NK-92 (cell line): Measurements from ENCODE around the gene GZMB.
"Not testable (repeated sequence)": the region's sequence is repeated elsewhere in the genome, so short reads cannot be mapped to it uniquely, and the experiment has no call there.

ENCODE experiments used
- DNase-seq: peaks from one replicate; lab custom pipeline; 2025; ENCODE audit not compliant: unreplicated experiment; lab: John Stamatoyannopoulos, UW

The GZMB gene

DNA sequence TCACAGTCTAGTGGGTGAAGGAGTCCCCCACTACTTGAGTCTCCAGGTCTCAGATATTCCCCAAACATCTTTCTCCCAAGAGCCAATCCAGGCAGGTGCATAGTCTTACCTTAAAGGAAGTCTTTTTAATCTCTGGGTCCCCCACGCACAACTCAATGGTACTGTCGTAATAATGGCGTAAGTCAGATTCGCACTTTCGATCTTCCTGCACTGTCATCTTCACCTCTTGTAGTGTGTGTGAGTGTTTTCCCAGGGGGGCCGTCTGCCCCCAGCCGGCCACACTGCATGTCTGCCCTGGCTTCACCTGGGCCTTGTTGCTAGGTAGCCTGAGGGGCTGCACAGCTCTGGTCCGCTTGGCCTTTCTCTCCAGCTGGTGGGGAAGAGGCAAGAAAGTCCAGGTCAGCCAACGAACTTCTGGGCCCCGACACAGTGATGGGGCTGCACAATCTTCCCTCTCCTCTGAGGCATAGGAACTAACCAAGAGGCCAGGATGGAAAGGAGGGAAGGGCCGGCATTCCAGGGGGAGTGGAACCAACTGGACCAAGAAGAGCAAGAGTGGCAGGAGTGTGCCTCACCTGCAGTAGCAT lies 2.1 kb downstream of the GZMB start:
- no peak for DNase-seq

DNA sequence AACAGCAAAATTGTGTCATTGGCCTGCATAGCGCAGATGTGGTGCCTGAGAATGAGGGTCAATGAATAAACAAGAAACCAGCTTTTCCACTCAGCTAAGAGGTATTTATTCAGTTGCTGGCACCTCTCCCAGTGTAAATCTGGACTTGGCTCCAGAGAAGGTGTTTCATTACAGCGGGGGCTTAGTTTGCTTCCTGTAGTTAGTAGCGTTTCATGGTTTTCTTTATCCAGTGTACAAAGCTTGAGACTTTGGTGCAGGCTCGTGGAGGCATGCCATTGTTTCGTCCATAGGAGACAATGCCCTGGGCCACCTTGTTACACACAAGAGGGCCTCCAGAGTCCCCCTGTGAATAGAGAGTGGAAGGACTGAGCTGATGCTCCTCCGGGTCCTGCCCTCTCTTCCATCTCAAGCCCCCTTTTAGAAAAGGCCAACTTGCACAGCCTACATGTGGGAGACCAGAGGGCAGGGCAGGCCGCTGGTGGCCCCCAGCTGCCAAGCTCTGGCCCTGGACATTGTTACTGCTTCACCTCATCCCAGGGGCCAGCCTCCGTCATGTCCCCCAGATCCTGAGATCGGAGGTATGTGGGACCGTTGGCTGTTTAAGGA lies 3.0 kb downstream of the GZMB start:
- no peak for DNase-seq

DNA sequence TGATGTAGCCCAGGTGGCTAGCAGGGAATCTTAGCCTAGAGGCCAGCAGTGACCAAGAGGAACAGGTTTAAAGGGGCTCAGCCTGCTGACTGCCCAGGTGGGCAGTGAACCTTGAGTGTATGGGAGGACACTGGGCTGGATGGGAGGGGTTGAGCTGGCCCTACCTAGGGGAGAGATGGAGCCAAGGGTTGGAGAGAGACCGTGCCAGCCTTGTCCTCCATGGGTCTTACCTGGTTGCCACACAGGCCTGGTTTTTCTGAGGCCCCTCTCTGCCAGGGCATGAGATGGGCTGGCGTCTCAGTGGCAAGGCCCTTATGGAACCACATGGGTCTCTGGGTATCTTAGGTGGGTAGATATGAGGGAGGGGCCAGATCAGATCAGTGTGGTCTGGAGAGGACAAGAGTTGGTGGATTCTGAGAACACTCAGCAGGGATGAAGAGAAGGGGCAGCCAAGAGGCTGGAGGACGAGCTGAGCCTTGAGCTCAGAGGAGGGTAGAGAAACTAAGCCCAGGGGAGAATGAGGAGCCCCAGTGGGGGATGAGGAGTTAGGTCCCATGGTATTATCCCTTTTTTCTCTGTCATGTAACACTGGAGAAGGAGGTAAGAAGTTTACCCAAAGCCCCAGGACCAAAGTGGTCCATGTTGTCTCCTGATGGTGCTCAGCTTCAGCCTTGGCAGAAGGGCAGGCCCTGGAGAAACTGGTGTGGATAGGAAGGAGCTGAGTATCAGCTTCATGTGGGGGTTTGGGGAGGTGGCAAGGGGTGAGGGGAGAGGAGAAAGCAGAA lies 3.7 kb downstream of the GZMB start:
- DNase-seq: no peak

DNA sequence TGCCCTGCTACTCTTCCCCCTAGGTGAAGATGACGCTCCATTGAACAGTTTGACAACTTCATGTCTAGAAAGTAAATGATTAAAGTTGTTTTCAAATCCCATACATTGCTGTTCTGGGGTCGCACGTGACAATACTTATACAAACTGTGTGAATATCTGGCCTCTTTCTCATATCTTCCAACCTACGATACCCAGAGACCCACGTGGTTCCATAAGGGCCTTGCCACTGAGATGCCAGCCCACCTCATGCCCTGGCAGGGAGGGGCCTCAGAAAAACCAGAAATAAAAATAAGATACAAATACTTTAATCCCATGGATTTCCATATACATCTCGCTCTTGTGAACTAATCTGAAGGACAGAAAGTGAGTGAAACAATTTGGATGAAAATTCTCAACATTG lies 4.5 kb downstream of the GZMB start:
- DNase-seq: no peak

DNA sequence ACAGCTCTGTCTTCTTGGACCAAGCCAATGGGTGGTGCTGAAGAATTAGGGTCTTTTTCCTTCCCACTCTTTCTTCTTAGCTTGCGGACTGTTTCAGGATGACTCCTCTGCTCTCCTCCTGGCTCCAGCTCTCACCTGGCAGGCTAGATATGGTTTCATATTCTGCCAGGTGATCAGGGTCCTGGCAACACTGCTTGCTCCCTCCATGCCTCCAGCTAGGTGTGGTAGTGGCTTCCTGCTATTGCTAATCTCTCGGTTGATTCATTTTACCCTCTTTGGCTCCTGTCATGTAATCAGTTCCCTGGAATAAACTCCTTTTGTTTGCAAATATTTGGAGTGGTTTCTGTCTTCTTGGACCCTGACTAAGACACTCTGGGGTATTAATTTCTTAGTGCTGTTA lies 20.2 kb downstream of the GZMB start:
- DNase-seq: no peak

DNA sequence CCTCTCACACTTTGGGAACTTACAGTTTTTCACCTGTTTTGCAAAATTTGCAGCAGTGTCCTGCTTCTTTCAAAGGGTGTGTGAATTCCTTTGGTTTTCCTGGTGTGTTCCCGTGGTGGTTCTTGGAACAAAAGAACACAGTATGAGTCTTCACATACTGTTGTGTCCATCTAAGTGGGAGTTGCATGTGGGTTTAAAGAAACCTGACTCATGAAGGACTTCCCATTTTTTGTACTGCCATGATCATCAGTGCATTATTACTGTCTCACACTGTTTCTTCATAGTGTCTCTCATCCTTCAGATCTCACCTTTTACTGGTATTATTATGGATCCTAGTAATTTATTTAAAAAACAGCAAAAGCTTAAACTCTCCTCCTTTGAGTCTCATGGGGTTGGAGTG lies 20.7 kb downstream of the GZMB start:
- no peak for DNase-seq

DNA sequence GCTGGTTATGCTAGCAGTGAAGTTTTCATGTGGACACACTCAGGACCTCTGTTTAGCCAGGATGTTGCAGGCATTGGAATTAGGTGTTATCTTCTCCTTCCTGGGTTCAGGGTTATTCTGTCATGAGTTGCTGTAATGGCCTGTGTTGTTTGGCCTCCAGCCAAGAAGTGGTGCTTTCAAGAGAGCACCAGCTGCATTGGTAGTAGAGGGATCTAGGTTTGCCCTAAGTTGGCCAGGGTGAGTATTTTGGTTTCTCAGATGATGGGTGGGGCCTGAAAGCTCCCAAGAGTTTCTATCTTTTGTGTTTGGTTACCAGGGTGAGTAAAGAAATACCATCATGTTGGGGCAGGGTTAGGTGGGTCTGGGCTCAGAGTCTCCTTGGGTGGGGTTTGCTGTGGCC lies 21.8 kb downstream of the GZMB start:
- DNase-seq: no peak

DNA sequence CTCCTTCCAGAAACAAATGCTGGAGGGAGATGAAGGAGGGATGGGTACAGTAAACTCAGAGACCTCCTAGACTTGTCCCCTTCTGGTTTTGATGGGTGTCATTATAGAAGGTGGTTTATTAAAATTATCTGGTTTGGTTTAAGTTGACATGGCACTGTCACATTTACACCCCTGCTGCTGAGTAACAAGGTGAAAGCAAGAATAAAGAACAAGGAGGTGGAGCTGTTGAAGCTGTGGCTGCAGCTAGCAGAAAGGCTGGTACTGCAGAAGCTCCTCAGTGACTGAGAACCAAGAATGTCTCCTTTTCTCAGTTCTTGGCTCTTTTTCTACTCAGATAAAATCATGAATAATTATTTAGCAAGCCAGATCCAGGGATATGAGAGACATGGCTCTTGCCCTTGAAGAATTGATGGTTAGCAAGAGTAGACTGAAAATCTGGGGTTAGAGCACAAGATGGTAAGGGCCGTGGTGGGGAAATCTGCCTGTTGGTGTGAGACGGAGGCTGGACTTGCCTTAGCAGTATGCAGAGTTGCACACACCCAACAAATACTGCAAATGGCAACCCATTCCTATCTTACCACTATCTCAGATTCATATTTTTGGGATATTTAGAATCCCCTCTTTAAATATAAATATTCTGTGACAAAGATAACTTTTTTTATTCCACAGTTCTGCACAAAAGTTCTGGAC lies 24.2 kb downstream of the GZMB start, which contains the start of gene GZMH:
GZMH (minus strand) TSS at position 31 of the 690 bp plus-strand sequence. CDS start 72 bp downstream, outside the sequence.
- DNase-seq: no peak

DNA sequence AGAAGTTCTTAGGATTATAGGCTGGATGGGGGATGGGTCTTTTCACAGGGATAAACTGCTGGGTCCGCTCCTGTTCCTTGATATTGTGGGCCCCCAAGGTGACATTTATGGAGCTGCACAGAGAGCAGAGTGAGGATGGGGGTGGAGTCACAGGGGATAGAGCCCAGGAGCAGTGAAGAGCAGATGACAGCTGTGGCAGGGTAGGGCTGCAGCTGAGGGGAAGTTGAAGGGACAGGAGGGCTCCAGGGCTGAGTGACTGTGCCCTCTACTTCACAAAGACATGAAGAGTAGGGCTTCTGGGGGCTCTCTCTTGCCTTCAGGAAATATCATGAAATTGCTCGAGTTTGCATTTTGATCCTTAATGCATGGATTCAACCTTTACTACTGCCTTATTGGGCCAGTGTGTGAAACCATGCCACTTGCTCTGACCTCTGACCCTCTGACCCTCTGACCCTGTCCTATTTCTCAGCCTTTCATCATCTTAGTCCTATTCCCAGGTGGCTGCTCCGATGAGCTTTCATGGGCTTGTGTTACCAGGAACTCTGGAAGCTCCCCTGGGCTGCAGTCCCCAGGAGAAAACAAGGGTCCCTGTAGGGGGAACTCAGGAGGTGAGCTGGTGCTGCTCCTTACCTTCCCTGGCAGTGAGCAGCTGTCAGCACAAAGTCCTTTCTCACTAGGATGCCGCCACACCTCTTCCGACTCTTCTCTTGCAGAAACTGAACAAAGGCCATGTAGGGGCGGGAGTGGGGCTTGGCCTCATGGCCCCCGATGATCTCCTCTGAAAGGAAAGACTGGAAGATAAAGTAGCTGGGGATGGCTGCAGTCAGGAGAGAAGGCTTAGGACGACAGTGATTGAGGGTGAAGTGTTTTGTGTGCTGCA lies 26.1 kb downstream of the GZMB start:
- no peak for DNase-seq

DNA sequence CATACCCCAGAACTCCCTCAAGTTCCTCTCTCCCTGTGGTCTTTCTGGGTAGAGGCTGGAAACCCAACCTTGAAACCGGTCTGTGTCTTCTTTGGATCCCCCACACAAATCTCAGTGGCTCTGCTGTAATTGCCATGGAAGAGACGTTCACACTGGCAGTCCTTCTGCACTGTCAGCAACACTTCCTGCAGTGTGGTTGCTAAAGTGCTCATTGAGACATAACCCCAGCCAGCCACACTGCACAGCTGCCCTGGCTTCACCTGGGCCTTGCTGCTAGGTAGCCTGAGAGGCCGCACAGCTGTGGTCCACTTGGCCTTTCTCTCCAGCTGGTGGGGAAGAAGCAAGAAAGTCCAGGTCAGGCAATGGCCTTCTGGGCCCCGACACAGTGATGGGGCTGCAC lies 26.9 kb downstream of the GZMB start:
- DNase-seq: no peak

DNA sequence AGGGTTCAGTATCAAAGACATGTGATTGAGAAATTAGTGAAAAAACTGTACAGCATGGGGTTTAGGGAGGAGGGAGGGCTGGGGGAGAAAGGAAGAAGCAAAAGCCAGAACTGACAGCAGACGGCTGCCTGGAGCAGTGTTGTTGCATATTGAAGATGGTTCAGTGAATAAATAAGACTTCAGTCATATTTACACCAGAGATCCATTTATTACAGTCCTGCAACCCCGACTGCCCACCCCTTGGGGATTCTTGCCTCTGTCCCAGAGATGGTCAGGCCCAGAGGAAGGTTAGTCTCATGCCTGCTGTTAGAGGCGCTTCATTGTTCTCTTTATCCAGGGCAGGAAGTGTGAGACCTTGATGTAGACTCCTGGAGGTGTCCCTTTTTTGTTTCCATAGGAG lies 27.7 kb downstream of the GZMB start:
- no peak for DNase-seq

DNA sequence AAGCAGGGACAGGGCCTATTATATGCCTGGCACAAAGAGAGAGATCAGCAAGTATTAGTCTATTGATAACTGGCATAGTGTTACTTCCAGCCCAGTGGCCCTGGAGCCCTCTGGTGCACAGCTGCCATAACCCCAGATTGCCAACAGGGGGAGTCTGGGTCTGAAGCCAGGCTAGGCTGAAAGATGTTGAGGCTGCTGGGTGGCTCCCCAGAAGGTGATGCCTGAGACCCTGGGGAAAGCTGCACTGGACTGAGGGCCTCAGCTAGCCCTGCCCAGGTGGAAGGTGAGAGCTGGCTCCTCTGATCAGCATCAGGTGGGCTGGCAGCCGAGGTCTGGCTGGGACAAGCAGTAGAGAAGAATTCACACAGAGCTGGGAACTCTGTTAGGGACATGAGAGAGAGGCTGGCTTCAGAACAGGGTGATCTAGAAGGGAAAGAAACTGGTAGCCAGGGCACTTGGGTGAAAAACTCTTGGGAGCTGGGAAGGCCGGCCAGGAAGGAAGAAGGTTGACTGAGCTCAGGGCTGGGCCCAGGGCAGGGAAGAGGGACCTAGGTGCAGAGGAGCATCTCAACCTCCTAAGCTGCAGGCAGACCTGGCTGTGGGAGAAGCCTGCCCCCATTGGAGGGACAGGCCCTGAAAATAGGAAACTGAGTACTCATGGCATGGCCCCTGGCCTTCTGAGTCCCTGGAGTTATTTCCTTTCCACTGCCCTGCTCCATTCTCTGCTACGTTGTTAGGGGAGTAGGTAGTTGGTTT lies 28.4 kb downstream of the GZMB start:
- no peak for DNase-seq

DNA sequence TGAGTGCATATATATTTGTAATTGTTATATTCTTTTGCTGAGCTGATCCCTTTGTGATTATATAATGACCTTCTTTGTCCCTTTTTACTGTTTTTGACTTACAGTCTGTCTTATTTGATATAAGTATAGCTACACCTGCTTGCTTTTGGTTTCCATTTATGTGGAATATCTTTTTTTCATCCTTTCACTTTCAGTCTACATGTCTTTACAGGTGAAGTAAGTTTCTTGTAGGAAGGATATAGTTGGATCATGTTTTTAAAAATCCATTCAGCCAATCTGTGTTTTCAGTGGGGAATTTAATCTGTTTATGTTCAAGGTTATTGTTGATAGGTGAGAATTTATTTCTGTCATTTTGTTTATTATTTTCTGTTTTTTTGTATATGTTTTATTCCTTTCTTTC lies 36.6 kb downstream of the GZMB start:
- DNase-seq: no peak

DNA sequence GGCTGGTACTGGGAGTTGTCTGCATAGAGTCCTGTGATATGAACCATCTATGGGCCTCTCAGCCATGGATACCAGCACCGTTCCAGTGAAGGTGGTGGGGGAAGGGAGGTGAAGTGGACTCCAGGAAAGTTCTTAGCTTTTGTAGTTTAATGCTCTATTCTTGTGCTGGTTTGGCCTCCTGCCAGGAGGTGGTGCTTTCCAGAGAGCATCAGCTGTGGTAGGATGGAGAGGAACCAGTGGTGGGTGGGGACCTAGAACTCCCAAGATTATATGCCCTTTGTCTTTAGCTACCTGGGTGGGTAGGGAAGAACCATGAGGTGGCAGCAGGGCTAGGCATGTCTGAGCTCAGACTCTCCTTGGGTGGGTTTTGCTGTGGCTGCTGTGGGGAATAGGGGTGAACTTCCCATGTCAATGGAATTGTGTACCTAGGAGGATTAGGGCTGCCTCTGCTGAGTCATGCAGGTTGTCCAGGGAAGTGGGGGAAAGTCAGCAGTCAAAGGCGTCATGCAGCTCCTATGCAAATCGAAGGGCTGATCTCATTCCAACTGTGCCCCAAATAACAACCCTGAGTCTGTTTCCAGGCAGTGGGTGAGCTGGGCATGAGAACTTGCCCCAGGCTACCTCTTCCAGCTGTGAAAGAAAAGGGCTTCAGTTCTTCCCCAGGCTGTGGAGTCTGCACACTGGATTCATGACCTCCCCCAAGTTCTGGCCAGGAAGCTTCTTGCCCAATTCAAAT lies 38.7 kb downstream of the GZMB start:
- no peak for DNase-seq

DNA sequence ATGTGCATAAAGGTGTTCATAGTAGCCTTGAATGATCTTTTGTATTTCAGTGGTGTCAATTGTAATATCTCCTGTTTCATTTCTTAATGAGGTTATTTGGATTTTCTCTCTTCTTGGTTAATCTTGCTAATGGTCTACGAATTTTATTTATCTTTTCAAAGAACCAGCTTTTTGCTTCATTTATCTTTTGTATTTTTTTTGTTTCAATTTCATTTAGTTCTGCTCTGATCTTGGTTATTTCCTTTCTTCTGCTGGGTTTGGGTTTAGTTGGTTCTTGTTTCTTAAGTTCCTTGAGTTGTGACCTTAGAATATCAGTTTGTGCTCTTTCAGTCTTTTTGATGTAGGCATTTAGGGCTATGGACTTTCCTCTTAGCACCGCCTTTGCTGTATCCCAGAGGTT lies 43.0 kb downstream of the GZMB start:
- DNase-seq: not testable (repeated sequence)

DNA sequence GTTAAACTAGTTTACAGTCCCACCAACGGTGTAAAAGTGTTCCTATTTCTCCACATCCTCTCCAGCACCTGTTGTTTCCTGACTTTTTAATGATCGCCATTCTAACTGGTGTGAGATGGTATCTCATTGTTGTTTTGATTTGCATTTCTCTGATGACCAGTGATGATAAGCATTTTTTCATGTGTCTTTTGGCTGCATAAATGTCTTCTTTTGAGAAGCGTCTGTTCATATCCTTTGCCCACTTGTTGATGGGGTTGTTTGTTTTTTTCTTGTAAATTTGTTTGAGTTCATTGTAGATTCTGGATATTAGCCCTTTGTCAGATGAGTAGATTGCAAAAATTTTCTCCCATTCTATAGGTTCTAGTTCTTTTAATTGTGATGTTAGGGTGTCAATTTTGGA lies 49.6 kb downstream of the GZMB start:
- not testable (repeated sequence) for DNase-seq
